SIG-M5 (cell line): ENCODE results near the gene DNAH17.

ENCODE experiments used
- DNase-seq: peaks from one replicate; lab custom pipeline; 2025; lab: John Stamatoyannopoulos, UW

Gene DNAH17

GRCh38 chr17:78390241-78391050 is 186.8 kb downstream of the DNAH17 start:
- DNase-seq, result no peak

- peak; percentile 66 for DNase-seq
Measured at GRCh38 chr17:78387977-78388941, 188.9 kb downstream of the DNAH17 start.

- DNase-seq, result no peak
Measured at GRCh38 chr17:78384479-78385175, 192.6 kb downstream of the DNAH17 start.

GRCh38 chr17:78383725-78384471 is 193.3 kb downstream of the DNAH17 start:
- DNase-seq, result no peak

- no peak for DNase-seq
Measured at GRCh38 chr17:78381601-78382232, 195.5 kb downstream of the DNAH17 start.

- no peak for DNase-seq
Measured at GRCh38 chr17:78380370-78380769, 196.8 kb downstream of the DNAH17 start.

GRCh38 chr17:78379131-78379491 is 198.1 kb downstream of the DNAH17 start:
- no peak for DNase-seq

GRCh38 chr17:78378225-78379130 is 198.7 kb downstream of the DNAH17 start, which contains the start of gene PGS1:
Gene PGS1 (plus strand): TSS chr17:78378649. CDS start chr17:78378666, 17 bp downstream.
- no peak for DNase-seq

- no peak for DNase-seq
Measured at GRCh38 chr17:78377858-78378224, 199.4 kb downstream of the DNAH17 start.

GRCh38 chr17:78376161-78376560 is 201.0 kb downstream of the DNAH17 start:
- no peak for DNase-seq

GRCh38 chr17:78375401-78376151 is 201.6 kb downstream of the DNAH17 start:
- no peak for DNase-seq

- no peak for DNase-seq
Measured at GRCh38 chr17:78374631-78375274, 202.4 kb downstream of the DNAH17 start.

GRCh38 chr17:78374189-78374588 is 203.0 kb downstream of the DNAH17 start:
- no peak for DNase-seq
